NCI-H146 treated with DMSO at 0.1 percent for 48 hours (cell line): ENCODE measurements around the gene METTL15.
"Not testable (repeated sequence)": the region's sequence is repeated elsewhere in the genome, so short reads cannot be mapped to it uniquely, and the experiment has no call there.

Experiments
- DNase-seq: peaks from one replicate; lab custom pipeline; 2025; ENCODE audit not compliant: unreplicated experiment; lab: John Stamatoyannopoulos, UW

METTL15 gene

GRCh38 chr11:28110108-28110820 lies 2.1 kb downstream of the METTL15 start:
- peak; percentile 50 for DNase-seq

- no peak for DNase-seq
These were observed 2.6 kb downstream of the METTL15 start for GRCh38 chr11:28110821-28111200.

- DNase-seq = no peak
These were observed 5.9 kb downstream of the METTL15 start for GRCh38 chr11:28114116-28114515.

- DNase-seq = no peak
These were observed 6.5 kb downstream of the METTL15 start for GRCh38 chr11:28114731-28115130.

GRCh38 chr11:28117712-28118111 lies 9.5 kb downstream of the METTL15 start:
- no peak for DNase-seq

GRCh38 chr11:28123151-28123581 lies 15.0 kb downstream of the METTL15 start:
- DNase-seq = no peak

- no peak for DNase-seq
These were observed 24.4 kb downstream of the METTL15 start for GRCh38 chr11:28132548-28132947.

- no peak for DNase-seq
These were observed 25.0 kb downstream of the METTL15 start for GRCh38 chr11:28133146-28133545.

GRCh38 chr11:28136157-28136556 lies 28.0 kb downstream of the METTL15 start:
- DNase-seq = not testable (repeated sequence)

GRCh38 chr11:28137366-28137765 lies 29.2 kb downstream of the METTL15 start:
- no peak for DNase-seq

GRCh38 chr11:28137832-28138231 lies 29.6 kb downstream of the METTL15 start:
- DNase-seq = no peak

- DNase-seq = no peak
These were observed 31.7 kb downstream of the METTL15 start for GRCh38 chr11:28139841-28140415.

GRCh38 chr11:28140689-28141455 lies 32.7 kb downstream of the METTL15 start:
- no peak for DNase-seq

- no peak for DNase-seq
These were observed 34.5 kb downstream of the METTL15 start for GRCh38 chr11:28142724-28143123.

- no peak for DNase-seq
These were observed 36.6 kb downstream of the METTL15 start for GRCh38 chr11:28144808-28145207.

- no peak for DNase-seq
These were observed 38.0 kb downstream of the METTL15 start for GRCh38 chr11:28146123-28146751.

GRCh38 chr11:28152743-28153142 lies 44.6 kb downstream of the METTL15 start:
- DNase-seq = no peak

- DNase-seq = no peak
These were observed 45.4 kb downstream of the METTL15 start for GRCh38 chr11:28153586-28153985.

- DNase-seq = no peak
These were observed 60.5 kb downstream of the METTL15 start for GRCh38 chr11:28168718-28169117.

GRCh38 chr11:28169816-28170215 lies 61.6 kb downstream of the METTL15 start:
- no peak for DNase-seq

GRCh38 chr11:28170759-28171158 lies 62.6 kb downstream of the METTL15 start:
- no peak for DNase-seq

GRCh38 chr11:28176351-28176750 lies 68.2 kb downstream of the METTL15 start:
- no peak for DNase-seq
